GM23338 (cell line): ENCODE results near the gene RAB3A. TPM values are rescaled to one million over a fixed set of nuclear protein-coding genes. Genes with fewer than 3 reads are reported as not detected.
"Not testable (repeated sequence)": the region's sequence is repeated elsewhere in the genome, so short reads cannot be mapped to it uniquely, and the experiment has no call there.

Source experiments
- ATAC-seq: fragments of 200-7000 bp; cut with Tn5 transposase; 3 replicates; pipeline ENCODE4 v1.9.1; 2020
- DNase-seq: peaks from one replicate; pipeline ENCODE4 v3.0.0-alpha.2; 2015; ENCODE audit warnings: low spot score
- H2AFZ ChIP-seq: fragments of 200-600 bp; sonication (generic); 2 replicates; pipeline ENCODE4 v1.8.0; 2016; ENCODE audit warnings: antibody characterized with exemption, mild to moderate bottlenecking, moderate library complexity
- H3F3A ChIP-seq: fragments of 200-600 bp; sonication (generic); replicated peaks from 2 replicates; pipeline ENCODE4 v1.8.0; 2017; ENCODE audit warnings: antibody characterized with exemption, mixed run types, low read depth
- H3K27ac ChIP-seq: fragments of 200-600 bp; sonication (generic); 2 replicates; pipeline ENCODE4 v1.6.1; 2016; ENCODE audit warnings: low read depth
- H3K27me3 ChIP-seq: fragments of 200-600 bp; sonication (generic); 2 replicates; pipeline ENCODE4 v1.8.0; 2016; ENCODE audit warnings: mild to moderate bottlenecking, mixed run types, moderate library complexity; ENCODE audit not compliant: insufficient read depth
- H3K36me3 ChIP-seq: fragments of 200-600 bp; sonication (generic); 2 replicates; pipeline ENCODE4 v1.8.0; 2016; ENCODE audit warnings: mild to moderate bottlenecking; ENCODE audit not compliant: insufficient read depth
- H3K4me1 ChIP-seq: fragments of 200-600 bp; sonication (generic); 2 replicates; pipeline ENCODE4 v1.8.0; 2016; ENCODE audit warnings: mild to moderate bottlenecking, moderate library complexity; ENCODE audit not compliant: insufficient read depth
- H3K4me2 ChIP-seq: fragments of 200-600 bp; sonication (generic); 2 replicates; pipeline ENCODE4 v1.7.1; 2017; ENCODE audit warnings: mixed run types
- H3K4me3 ChIP-seq: fragments of 200-600 bp; sonication (generic); 2 replicates; pipeline ENCODE4 v1.6.1; 2016; ENCODE audit warnings: mixed run types
- H3K79me2 ChIP-seq: fragments of 200-600 bp; sonication (generic); replicated peaks from 2 replicates; pipeline ENCODE4 v1.8.0; 2017; ENCODE audit warnings: mild to moderate bottlenecking; ENCODE audit not compliant: insufficient read depth
- H3K9me2 ChIP-seq: fragments of 200-600 bp; sonication (generic); 2 replicates; pipeline ENCODE4 v1.8.0; 2017; ENCODE audit not compliant: insufficient read depth
- H4K20me1 ChIP-seq: fragments of 200-600 bp; sonication (generic); replicated peaks from 2 replicates; pipeline ENCODE4 v1.8.0; 2017; ENCODE audit warnings: mild to moderate bottlenecking; ENCODE audit not compliant: insufficient read depth
- H3K27ac Mint-ChIP-seq: 2 replicates; pipeline ENCODE4 v1.8.0; 2020; ENCODE audit warnings: inconsistent platforms, mild to moderate bottlenecking, moderate library complexity, mixed read lengths
- H3K27me3 Mint-ChIP-seq: 3 replicates; pipeline ENCODE4 v1.8.0; 2022; ENCODE audit warnings: low read depth, mild to moderate bottlenecking, moderate library complexity, mixed read lengths, inconsistent platforms; ENCODE audit not compliant: insufficient read depth, poor library complexity
- H3K36me3 Mint-ChIP-seq: 3 replicates; pipeline ENCODE4 v1.8.0; 2021; ENCODE audit warnings: low read depth, mild to moderate bottlenecking, inconsistent platforms, moderate library complexity, mixed read lengths
- H3K4me1 Mint-ChIP-seq: 3 replicates; pipeline ENCODE4 v1.8.0; 2020; ENCODE audit warnings: mild to moderate bottlenecking, inconsistent platforms, mixed read lengths
- H3K4me3 Mint-ChIP-seq: 3 replicates; pipeline ENCODE4 v1.8.0; 2021; ENCODE audit warnings: moderate library complexity, mild to moderate bottlenecking, inconsistent platforms, mixed read lengths
- H3K9me3 Mint-ChIP-seq: 3 replicates; pipeline ENCODE4 v1.8.0; 2020; ENCODE audit warnings: moderate library complexity, mild to moderate bottlenecking, inconsistent platforms, mixed read lengths
- CREB1 ChIP-seq: fragments of 250-450 bp; sonication (Bioruptor Pico); IDR thresholded peaks from 2 replicates; pipeline ENCODE4 v1.5.0; 2020; ENCODE audit warnings: low read depth, mild to moderate bottlenecking, moderate library complexity
- JUNB ChIP-seq: IDR thresholded peaks from one replicate; pipeline ENCODE4 v1.6.1; 2016; ENCODE audit warnings: antibody characterized with exemption; ENCODE audit not compliant: unreplicated experiment
- POLR2AphosphoS5 ChIP-seq: IDR thresholded peaks from 2 replicates; pipeline ENCODE4 v1.6.1; 2016; ENCODE audit warnings: antibody characterized with exemption, low read depth
- ZNF462 ChIP-seq: fragments of 250-450 bp; sonication (Bioruptor Pico); IDR thresholded peaks from 2 replicates; pipeline ENCODE4 v1.5.0; 2020; ENCODE audit warnings: mild to moderate bottlenecking, moderate library complexity
- polyA plus RNA-seq: library from polyadenylated mRNA; unstranded; fragments of >200 nt; fragmentation: Nextera tagmentation; extraction: Ambion mirVana; gene quantifications from 2 replicates; pipeline ENCODE4 v1.2.1, GENCODE V29; 2016
- total RNA-seq: library from RNA; depleted of rRNA; stranded (reverse); fragments of >200 nt; shearing (Covaris generic); gene quantifications from 2 replicates; pipeline ENCODE4 v1.2.3, GENCODE V29; 2014
- TF ChIP-seq, protein P1 (sequence below): IDR thresholded peaks from 2 replicates; pipeline ENCODE4 v1.6.1; 2016; ENCODE audit warnings: antibody characterized with exemption

The RAB3A gene
- total and polyA plus RNA-seq, 2 experiments from 2014 or later: 9.7 to 20.3 TPM

DNA sequence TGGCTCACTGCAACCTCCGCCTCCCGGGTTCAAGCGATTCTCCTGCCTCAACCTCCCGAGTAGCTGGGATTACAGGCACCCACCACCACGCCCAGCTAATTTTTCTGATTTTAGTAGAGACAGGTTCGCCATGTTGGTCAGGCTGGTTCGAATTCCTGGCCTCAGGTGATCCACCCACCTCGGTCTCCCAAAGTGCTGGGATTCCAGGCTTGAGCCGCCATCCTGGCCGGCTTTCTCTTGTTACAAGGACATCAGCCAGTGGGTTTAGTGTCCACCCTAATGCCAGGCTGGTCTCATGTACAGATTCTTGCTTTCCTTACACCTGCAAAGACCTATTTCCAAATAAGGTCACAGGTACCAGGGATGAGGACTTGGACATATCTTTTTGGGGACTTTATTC is 44.0 kb downstream of the RAB3A start (continued):
- TF ChIP-seq, protein P1, sequence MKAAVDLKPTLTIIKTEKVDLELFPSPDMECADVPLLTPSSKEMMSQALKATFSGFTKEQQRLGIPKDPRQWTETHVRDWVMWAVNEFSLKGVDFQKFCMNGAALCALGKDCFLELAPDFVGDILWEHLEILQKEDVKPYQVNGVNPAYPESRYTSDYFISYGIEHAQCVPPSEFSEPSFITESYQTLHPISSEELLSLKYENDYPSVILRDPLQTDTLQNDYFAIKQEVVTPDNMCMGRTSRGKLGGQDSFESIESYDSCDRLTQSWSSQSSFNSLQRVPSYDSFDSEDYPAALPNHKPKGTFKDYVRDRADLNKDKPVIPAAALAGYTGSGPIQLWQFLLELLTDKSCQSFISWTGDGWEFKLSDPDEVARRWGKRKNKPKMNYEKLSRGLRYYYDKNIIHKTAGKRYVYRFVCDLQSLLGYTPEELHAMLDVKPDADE: no peak
- TF ChIP-seq ZNF462 (CRISPR knock-in tag): no peak
- no peak for TF ChIP-seq JUNB
- no peak for TF ChIP-seq POLR2AphosphoS5
- no peak for TF ChIP-seq CREB1 (CRISPR knock-in tag)

GRCh38 chr19:18159059-18159616 is 44.7 kb downstream of the RAB3A start:
- not testable (repeated sequence) for H3K9me3 Mint-ChIP-seq, DNase-seq

More at GRCh38 chr19:18159059-18159616, 44.7 kb downstream of the RAB3A start:
- H3K27me3 ChIP-seq, H3K36me3 ChIP-seq, H3K27ac Mint-ChIP-seq, H3K79me2 ChIP-seq, H3K9me2 ChIP-seq, H3K4me3 Mint-ChIP-seq, H3K4me3 ChIP-seq, ATAC-seq, H2AFZ ChIP-seq, H3K4me2 ChIP-seq, H3K27ac ChIP-seq, H4K20me1 ChIP-seq: not testable (repeated sequence)
- Mint-ChIP-seq H3K36me3 (peaks cover 24% of the 10 kb centered on the region), H3K4me1 (peaks cover 16% of the 10 kb centered on the region), H3K27me3 (peaks cover 11% of the 10 kb centered on the region)
- Histone ChIP-seq H3K4me1 (peaks cover 10% of the 10 kb centered on the region; the same call in 1 of the 2 replicates), H3F3A (peaks cover 13% of the 10 kb centered on the region)
